Ascending aorta (tissue), 2 donors: Measurements from ENCODE around the gene C10orf62. TPM values are rescaled to one million over a fixed set of nuclear protein-coding genes. Genes with fewer than 3 reads are reported as not detected.
A peak's percentile ranks its signal among the peaks of the same experiment; 100 is the strongest.
"Not testable (repeated sequence)": the region's sequence is repeated elsewhere in the genome, so short reads cannot be mapped to it uniquely, and the experiment has no call there.

Experiments used
- DNase-seq, 2 donors: peaks; one replicate each; pipeline ENCODE4 v3.0.0-alpha.2; 2019; ENCODE audit warnings: low spot score in 2 of 2
- H3K27ac ChIP-seq, 2 donors: fragments of 200-600 bp; sonication (generic); one replicate each; pipeline ENCODE4 v1.5.1; 2016 to 2017; ENCODE audit warnings: mild to moderate bottlenecking in 1 of 2
- H3K27me3 ChIP-seq: fragments of 200-600 bp; sonication (generic); one replicate; pipeline ENCODE4 v1.5.1; 2017
- H3K36me3 ChIP-seq, 2 donors: fragments of 200-600 bp; sonication (generic); one replicate each; pipeline ENCODE4 v1.5.1; 2016
- H3K4me1 ChIP-seq, 2 donors: fragments of 200-600 bp; sonication (generic); one replicate each; pipeline ENCODE4 v1.5.1; 2016 to 2017; ENCODE audit warnings: mild to moderate bottlenecking in 1 of 2
- H3K4me3 ChIP-seq, 2 donors: fragments of 200-600 bp; sonication (generic); one replicate each; pipeline ENCODE4 v1.5.1; 2016 to 2017; ENCODE audit warnings: mild to moderate bottlenecking in 1 of 2
- H3K9me3 ChIP-seq, 2 donors: fragments of 200-600 bp; sonication (generic); one replicate each; pipeline ENCODE4 v1.5.1; 2016
- intact Hi-C: fragments of 100-400 bp; cut with DNase I; formaldehyde crosslinking; loops from one replicate; pipeline ENCODE4 v1.15.1; 2023
- total RNA-seq: library from RNA; depleted of rRNA; stranded (reverse); fragments of >200 nt; gene quantifications from one replicate; pipeline ENCODE4 v1.1.0, GENCODE V29; 2016
- TF ChIP-seq, protein P1 (sequence below), 3 experiments: fragments of 200-600 bp in 2 of 3; fragments of 450-650 bp in 1 of 3; sonication (generic) in 2 of 3; IDR thresholded peaks; one replicate each; pipeline ENCODE4 v1.5.1; 2016 to 2019; ENCODE audit warnings: antibody characterized with exemption in 3 of 3, mild to moderate bottlenecking in 1 of 3, moderate library complexity in 1 of 3

C10orf62 gene
- total RNA-seq, 1 donor from 2014 or later, result not detected

DNA sequence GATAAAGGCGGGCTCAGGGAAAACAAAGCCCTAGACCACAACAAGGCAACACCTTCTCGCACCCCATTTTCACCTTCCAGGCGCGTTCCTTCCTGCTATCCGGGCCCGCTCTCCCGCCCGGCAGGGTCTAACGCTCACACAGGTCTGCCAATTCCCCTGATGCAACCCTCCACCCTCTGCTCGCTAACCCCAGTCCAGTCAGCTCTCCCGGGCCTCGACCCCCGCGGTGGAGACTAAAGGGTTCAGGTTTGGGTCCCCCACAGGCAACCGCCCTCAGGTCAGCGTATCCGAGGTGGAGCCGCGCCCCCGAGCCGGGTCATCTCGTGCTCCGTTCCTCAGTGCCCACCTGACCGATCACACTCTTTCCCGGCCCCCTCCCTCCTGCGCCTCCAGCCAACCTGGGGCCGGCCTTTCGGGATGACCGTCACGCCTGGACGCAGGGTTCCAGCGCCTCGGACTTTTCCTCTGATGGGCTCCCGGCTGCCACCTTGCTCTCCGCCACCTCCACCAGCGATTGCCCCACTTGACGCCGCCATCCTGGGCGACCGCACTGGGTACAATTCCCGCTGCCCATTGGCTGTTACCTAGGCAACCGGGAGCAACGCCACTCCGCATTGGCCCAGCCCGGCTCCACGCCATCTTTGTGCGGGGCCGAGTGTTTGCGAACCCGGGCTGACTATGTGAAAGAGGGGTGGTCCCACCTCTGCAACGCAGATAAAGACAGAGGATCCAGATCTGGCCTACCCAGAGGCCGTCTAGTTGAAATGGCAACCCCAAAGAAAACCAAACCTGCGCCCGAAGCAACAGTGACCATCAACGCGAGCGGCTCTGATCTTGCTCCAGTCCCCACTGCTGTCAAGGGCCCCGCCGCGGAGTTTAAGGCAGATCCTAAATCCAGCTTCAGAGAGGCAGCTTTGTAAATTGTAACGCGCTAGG, 43.7 kb downstream of the C10orf62 start, which contains the start of gene MORN4:
MORN4 (minus strand) TSS at position 552 of the 936 bp plus-strand sequence. CDS start 13,847 bp downstream, outside the sequence.
- peak within 1 kb of the TSS in 1 of 2 donors; percentile 6 for H3K27ac ChIP-seq

GRCh38 chr10:97633921-97634320, 44.4 kb downstream of the C10orf62 start:
- Histone ChIP-seq H3K27ac (no peak overlapping the region), H3K4me3 (peak overlapping the region; percentile 73 to 74), H3K36me3 (no peaks in the 10 kb centered on the region), H3K27me3 (no peaks in the 10 kb centered on the region), H3K9me3 (no peaks in the 10 kb centered on the region), H3K4me1 (peaks cover 0 to 3% of the 10 kb centered on the region in 2 donors)
- no peak for DNase-seq
- intact Hi-C loops, result loop anchor here (1.0 to 5.0 kb wide), 2 partner anchors 136 to 207 kb away; partner anchors contain the start of genes MMS19, PGAM1 and UBTD1
- TF ChIP-seq, protein P1, sequence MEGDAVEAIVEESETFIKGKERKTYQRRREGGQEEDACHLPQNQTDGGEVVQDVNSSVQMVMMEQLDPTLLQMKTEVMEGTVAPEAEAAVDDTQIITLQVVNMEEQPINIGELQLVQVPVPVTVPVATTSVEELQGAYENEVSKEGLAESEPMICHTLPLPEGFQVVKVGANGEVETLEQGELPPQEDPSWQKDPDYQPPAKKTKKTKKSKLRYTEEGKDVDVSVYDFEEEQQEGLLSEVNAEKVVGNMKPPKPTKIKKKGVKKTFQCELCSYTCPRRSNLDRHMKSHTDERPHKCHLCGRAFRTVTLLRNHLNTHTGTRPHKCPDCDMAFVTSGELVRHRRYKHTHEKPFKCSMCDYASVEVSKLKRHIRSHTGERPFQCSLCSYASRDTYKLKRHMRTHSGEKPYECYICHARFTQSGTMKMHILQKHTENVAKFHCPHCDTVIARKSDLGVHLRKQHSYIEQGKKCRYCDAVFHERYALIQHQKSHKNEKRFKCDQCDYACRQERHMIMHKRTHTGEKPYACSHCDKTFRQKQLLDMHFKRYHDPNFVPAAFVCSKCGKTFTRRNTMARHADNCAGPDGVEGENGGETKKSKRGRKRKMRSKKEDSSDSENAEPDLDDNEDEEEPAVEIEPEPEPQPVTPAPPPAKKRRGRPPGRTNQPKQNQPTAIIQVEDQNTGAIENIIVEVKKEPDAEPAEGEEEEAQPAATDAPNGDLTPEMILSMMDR (IDR thresholded peaks at IDR 0.05), result no peak

More for the DNA sequence above, 43.7 kb downstream of the C10orf62 start, which contains the start of gene MORN4:
- Histone ChIP-seq H3K27me3 (no peaks in the 10 kb centered on the region), H3K36me3 (no peaks in the 10 kb centered on the region), H3K9me3 (no peaks in the 10 kb centered on the region), H3K4me1 (peaks cover 0 to 3% of the 10 kb centered on the region in 2 donors), H3K4me3 (peak within 1 kb of the TSS; percentile 73 to 74)
- intact Hi-C loops, result loop anchor here (1.0 to 5.0 kb wide), 2 partner anchors 135 to 206 kb away; partner anchors contain the start of genes MMS19, PGAM1 and UBTD1
- TF ChIP-seq, protein P1 (IDR thresholded peaks at IDR 0.05), result no peak
- peak; percentile 69 to 96 for DNase-seq

DNA sequence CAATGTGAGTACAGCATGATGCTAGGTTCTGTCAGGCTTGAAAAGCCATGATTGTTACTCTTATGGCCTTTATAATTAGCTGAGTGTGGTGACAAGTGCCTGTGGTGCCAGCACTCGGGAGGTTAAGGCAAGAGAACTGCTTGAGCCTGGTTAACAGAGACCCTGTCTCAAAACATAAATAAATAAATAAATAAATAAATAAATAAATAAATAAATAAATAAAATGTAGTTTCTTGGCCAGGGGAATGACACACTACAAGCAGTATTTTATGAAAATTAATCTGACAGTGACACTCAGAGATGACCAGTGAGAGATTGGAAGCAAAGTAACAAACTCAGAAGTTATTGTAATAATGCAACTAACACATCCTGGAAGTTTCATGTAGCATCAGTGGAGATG, 46.1 kb downstream of the C10orf62 start:
- Histone ChIP-seq H3K27me3 (no peaks in the 10 kb centered on the region), H3K36me3 (no peaks in the 10 kb centered on the region), H3K4me3 (no peak overlapping the region), H3K4me1 (peaks cover 0 to 3% of the 10 kb centered on the region in 2 donors), H3K27ac (no peak overlapping the region), H3K9me3 (no peaks in the 10 kb centered on the region)
- intact Hi-C loops, result no loop called here
- TF ChIP-seq, protein P1 (IDR thresholded peaks at IDR 0.05), result no peak
- no peak for DNase-seq

DNA sequence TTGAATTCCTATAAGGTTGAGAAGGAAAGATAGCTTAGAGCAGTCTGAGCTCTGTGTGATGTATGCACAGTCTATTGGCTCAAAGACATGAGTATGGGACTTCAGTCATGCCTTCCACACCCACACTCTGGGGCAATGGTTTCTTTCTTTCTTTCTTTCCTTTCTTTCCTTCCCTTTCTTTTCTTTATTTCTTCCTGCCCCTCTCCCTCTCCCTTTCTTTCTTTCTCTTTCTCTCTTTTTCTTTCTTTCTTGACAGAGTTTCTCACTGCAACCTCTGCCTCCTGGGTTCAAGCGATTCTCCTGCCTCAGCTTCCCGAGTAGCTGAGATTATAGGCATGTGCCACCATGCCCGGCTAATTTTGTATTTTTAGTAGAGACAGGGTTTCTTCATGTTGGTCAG, 49.6 kb downstream of the C10orf62 start:
- H3K27me3 ChIP-seq, DNase-seq, H3K4me3 ChIP-seq, H3K9me3 ChIP-seq, H3K36me3 ChIP-seq, intact Hi-C loops, H3K27ac ChIP-seq: not testable (repeated sequence)
- H3K4me1 ChIP-seq, result peaks cover 0 to 13% of the 10 kb centered on the region in 2 donors

DNA sequence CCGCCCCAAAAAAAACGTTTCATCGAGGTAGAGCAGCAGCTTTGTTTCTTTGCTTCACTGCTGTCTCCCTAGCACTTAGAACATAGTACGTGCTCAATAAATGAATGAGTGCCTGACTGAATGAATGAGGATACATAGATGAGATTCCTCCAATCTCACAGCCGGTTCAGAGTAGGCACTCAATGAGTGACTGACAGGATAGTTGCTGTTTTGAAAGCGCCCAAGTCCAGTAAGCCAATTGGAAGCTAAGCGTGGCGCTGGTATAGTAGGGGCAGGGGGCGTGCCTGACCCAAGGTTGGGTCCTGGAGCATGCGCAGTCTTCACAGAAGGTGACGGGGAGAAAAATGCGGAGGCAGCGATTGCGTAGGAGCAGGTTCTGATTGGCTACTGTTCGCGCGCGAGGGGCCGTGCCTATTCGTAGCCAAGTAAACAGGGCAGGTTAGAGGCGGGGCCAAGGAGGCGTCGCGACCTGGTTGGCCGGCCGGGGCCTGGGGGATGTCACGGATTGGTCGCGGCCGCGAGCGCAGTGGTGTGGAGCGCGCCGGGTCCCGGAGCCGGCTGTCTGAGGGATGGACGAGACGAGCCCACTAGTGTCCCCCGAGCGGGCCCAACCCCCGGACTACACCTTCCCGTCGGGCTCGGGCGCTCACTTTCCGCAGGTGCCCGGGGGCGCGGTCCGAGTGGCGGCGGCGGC, 50.8 kb downstream of the C10orf62 start, which contains the start of gene PI4K2A:
PI4K2A (plus strand) TSS at position 498 of the 694 bp plus-strand sequence; CDS start at position 570, 72 bp downstream.
- Histone ChIP-seq H3K9me3 (no peaks in the 10 kb centered on the region), H3K27ac (peak within 1 kb of the TSS; percentile 80 to 93), H3K4me3 (peak within 1 kb of the TSS; percentile 87 to 96), H3K4me1 (peaks cover 0 to 13% of the 10 kb centered on the region in 2 donors), H3K36me3 (peaks cover 10 to 16% of the 10 kb centered on the region in 2 donors), H3K27me3 (no peaks in the 10 kb centered on the region)
- DNase-seq, result peak; percentile 97 to 99
- TF ChIP-seq, protein P1 (IDR thresholded peaks at IDR 0.05), result no peak
- intact Hi-C loops, result loop anchor here (1.0 to 10.0 kb wide), 3 partner anchors 46 to 616 kb away; partner anchors contain the start of gene AVPI1

Other genes starting within 250 kb of the C10orf62 start
- gene RRP12, start 188.4 kb upstream of the C10orf62 start, total RNA-seq, result 5.9 TPM
- gene PGAM1, start 163.5 kb upstream of the C10orf62 start, total RNA-seq, result 171 TPM
- gene EXOSC1, start 143.7 kb upstream of the C10orf62 start, total RNA-seq, result 11.3 TPM
- gene ZDHHC16, start 143.5 kb upstream of the C10orf62 start, total RNA-seq, result 30.4 TPM
- 34.0 TPM for gene MMS19, start 91.3 kb upstream of the C10orf62 start, total RNA-seq
- 33.0 TPM for gene UBTD1, start 90.8 kb upstream of the C10orf62 start, total RNA-seq
- not detected for gene ANKRD2, start 16.9 kb upstream of the C10orf62 start, total RNA-seq
- 2.6 TPM for gene HOGA1, start 5.3 kb upstream of the C10orf62 start, total RNA-seq
- 2.3 TPM for gene MORN4, start 43.8 kb downstream of the C10orf62 start, total RNA-seq
- gene PI4K2A, start 51.0 kb downstream of the C10orf62 start, total RNA-seq, result 33.7 TPM
- gene AVPI1, start 97.5 kb downstream of the C10orf62 start, total RNA-seq, result 23.7 TPM
- 43.7 TPM for gene MARVELD1, start 124.0 kb downstream of the C10orf62 start, total RNA-seq
- gene ZFYVE27, start 147.4 kb downstream of the C10orf62 start, total RNA-seq, result 62.2 TPM
- gene SFRP5, start 182.3 kb downstream of the C10orf62 start, total RNA-seq, result not detected